HepG2 (cell line): ENCODE data around the gene SYS1. TPM values are rescaled to one million over a fixed set of nuclear protein-coding genes. Genes with fewer than 3 reads are reported as not detected.

Experiments used
- E2F5 ChIP-seq: sonication (generic); formaldehyde crosslinking; conservative IDR thresholded peaks from 2 replicates; pipeline ENCODE4 v1.4.0; 2020; ENCODE audit warnings: missing genetic modification reagents
- GATAD1 ChIP-seq: IDR thresholded peaks from 2 replicates; pipeline ENCODE4 v1.6.1; 2016; ENCODE audit warnings: missing genetic modification reagents, missing compliant biosample characterization
- ONECUT2 ChIP-seq: sonication (generic); formaldehyde crosslinking; IDR thresholded peaks from 2 replicates; pipeline ENCODE4 v1.4.0; 2020; ENCODE audit warnings: missing genetic modification reagents
- TGIF2 ChIP-seq: IDR thresholded peaks from 2 replicates; pipeline ENCODE4 v1.6.1; 2016; ENCODE audit warnings: control low read depth, missing compliant biosample characterization
- UBTF ChIP-seq: sonication (generic); formaldehyde crosslinking; IDR thresholded peaks from 2 replicates; pipeline ENCODE4 v1.4.0; 2020; ENCODE audit warnings: mild to moderate bottlenecking, missing genetic modification reagents
- ZNF205 ChIP-seq: IDR thresholded peaks from 2 replicates; pipeline ENCODE4 v1.6.1; 2018; ENCODE audit warnings: missing biosample characterization, missing genetic modification reagents
- ZNF292 ChIP-seq: sonication (generic); formaldehyde crosslinking; IDR thresholded peaks from 2 replicates; pipeline ENCODE4 v1.8.1; 2022; ENCODE audit warnings: mild to moderate bottlenecking, low read depth, missing genetic modification reagents, borderline replicate concordance
- ZNF562 ChIP-seq: sonication (generic); formaldehyde crosslinking; IDR thresholded peaks from 2 replicates; pipeline ENCODE4 v1.8.0; 2022; ENCODE audit warnings: missing genetic modification reagents, borderline replicate concordance
- ZNF841 ChIP-seq: sonication (generic); formaldehyde crosslinking; IDR thresholded peaks from 2 replicates; pipeline ENCODE4 v1.8.1; 2023; ENCODE audit warnings: missing genetic modification reagents, borderline replicate concordance
- polyA plus RNA-seq, 8 experiments: library from polyadenylated mRNA; depleted of rRNA in 3 of 8; stranded (reverse) in 7 of 8; unstranded in 1 of 8; fragments of >200 nt; fragmentation: Illumina TruSeq in 4 of 8; extraction: Trizol in 4 of 8; gene quantifications; 2 replicates each; pipeline versions ENCODE4 v1.2.1 to v1.2.3, GENCODE V29; 2011 to 2016; ENCODE audit warnings: low read depth in 4 of 8, missing spikeins in 1 of 8, mixed read lengths in 1 of 8; ENCODE audit not compliant: insufficient read depth in 1 of 8
- total RNA-seq, 5 experiments: library from RNA; depleted of rRNA; stranded (reverse); fragments of >200 nt; fragmentation: Illumina TruSeq; extraction: Trizol; gene quantifications; 2 replicates each; pipeline ENCODE4 v1.2.3, GENCODE V29; 2016; ENCODE audit warnings: low read depth in 1 of 5
- TF ChIP-seq, protein P1 (sequence below): sonication (generic); formaldehyde crosslinking; IDR thresholded peaks from 2 replicates; pipeline ENCODE4 v1.4.0; 2020; ENCODE audit warnings: missing genetic modification reagents
- TF ChIP-seq, protein P2 (sequence below), 2 experiments: sonication (generic) in 1 of 2; formaldehyde crosslinking in 1 of 2; IDR thresholded peaks; 2 replicates each; pipeline versions ENCODE4 v1.5.1 to v1.6.1; 2011 to 2020; ENCODE audit warnings: borderline replicate concordance in 1 of 2, low read depth in 1 of 2, low read length in 1 of 2, mild to moderate bottlenecking in 1 of 2, missing genetic modification reagents in 1 of 2, moderate library complexity in 1 of 2
- TF ChIP-seq, protein P3 (sequence below): sonication (generic); formaldehyde crosslinking; IDR thresholded peaks from 2 replicates; pipeline ENCODE4 v1.5.1; 2020; ENCODE audit warnings: mild to moderate bottlenecking, missing genetic modification reagents, borderline replicate concordance
- TF ChIP-seq, protein P4 (sequence below): sonication (generic); formaldehyde crosslinking; IDR thresholded peaks from 2 replicates; pipeline ENCODE4 v1.4.0; 2020; ENCODE audit warnings: missing genetic modification reagents, low read depth, mild to moderate bottlenecking, borderline replicate concordance

The SYS1 gene
- total and polyA plus RNA-seq, 2 of the 13 experiments (the other 11 are each of a cell fraction or from before 2014, with no cell fraction given): 38.3 to 65.6 TPM

- TF ChIP-seq TGIF2 (peak; percentile 97), GATAD1 (CRISPR knock-in tag) (peak; percentile 93), ZNF841 (CRISPR knock-in tag) (no peak), ONECUT2 (CRISPR knock-in tag) (peak; percentile 25; the same call in 1 of the 2 replicates), E2F5 (peak; percentile 86), ZNF292 (CRISPR knock-in tag) (peak; percentile 92), ZNF562 (CRISPR knock-in tag) (no peak), ZNF205 (peak; percentile 90; the same call in 1 of the 2 replicates), UBTF (CRISPR knock-in tag) (peak; percentile 78)
- TF ChIP-seq, protein P1, sequence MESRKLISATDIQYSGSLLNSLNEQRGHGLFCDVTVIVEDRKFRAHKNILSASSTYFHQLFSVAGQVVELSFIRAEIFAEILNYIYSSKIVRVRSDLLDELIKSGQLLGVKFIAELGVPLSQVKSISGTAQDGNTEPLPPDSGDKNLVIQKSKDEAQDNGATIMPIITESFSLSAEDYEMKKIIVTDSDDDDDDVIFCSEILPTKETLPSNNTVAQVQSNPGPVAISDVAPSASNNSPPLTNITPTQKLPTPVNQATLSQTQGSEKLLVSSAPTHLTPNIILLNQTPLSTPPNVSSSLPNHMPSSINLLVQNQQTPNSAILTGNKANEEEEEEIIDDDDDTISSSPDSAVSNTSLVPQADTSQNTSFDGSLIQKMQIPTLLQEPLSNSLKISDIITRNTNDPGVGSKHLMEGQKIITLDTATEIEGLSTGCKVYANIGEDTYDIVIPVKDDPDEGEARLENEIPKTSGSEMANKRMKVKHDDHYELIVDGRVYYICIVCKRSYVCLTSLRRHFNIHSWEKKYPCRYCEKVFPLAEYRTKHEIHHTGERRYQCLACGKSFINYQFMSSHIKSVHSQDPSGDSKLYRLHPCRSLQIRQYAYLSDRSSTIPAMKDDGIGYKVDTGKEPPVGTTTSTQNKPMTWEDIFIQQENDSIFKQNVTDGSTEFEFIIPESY (CRISPR knock-in tag): peak; percentile 68; the same call in 1 of the 2 replicates
- TF ChIP-seq, protein P2, sequence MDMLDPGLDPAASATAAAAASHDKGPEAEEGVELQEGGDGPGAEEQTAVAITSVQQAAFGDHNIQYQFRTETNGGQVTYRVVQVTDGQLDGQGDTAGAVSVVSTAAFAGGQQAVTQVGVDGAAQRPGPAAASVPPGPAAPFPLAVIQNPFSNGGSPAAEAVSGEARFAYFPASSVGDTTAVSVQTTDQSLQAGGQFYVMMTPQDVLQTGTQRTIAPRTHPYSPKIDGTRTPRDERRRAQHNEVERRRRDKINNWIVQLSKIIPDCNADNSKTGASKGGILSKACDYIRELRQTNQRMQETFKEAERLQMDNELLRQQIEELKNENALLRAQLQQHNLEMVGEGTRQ (IDR thresholded peaks at IDR 0.05; ENCODE audit: low read depth, low read length): peak; percentile 11; the same call in 1 of the 2 replicates
- TF ChIP-seq, protein P2 (CRISPR knock-in tag; IDR thresholded peaks at IDR 0.05; ENCODE audit: borderline replicate concordance): peak; percentile 64; the same call in 1 of the 2 replicates
- TF ChIP-seq, protein P3, sequence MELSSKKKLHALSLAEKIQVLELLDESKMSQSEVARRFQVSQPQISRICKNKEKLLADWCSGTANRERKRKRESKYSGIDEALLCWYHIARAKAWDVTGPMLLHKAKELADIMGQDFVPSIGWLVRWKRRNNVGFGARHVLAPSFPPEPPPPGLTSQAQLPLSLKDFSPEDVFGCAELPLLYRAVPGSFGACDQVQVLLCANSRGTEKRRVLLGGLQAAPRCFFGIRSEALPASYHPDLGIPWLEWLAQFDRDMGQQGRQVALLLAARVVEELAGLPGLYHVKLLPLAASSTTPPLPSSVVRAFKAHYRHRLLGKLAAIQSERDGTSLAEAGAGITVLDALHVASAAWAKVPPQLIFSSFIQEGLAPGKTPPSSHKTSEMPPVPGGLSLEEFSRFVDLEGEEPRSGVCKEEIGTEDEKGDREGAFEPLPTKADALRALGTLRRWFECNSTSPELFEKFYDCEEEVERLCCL (CRISPR knock-in tag): peak; percentile 93
- TF ChIP-seq, protein P4, sequence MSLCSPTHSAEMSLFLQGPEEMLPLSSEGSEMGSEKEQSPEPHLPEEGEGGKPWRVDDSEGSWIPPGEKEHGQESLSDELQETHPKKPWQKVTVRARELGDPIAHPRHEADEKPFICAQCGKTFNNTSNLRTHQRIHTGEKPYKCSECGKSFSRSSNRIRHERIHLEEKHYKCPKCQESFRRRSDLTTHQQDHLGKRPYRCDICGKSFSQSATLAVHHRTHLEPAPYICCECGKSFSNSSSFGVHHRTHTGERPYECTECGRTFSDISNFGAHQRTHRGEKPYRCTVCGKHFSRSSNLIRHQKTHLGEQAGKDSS (CRISPR knock-in tag): peak; percentile 81
Observed at GRCh38 chr20:45362804-45363610, at the start of gene SYS1 (continued).
